Ascending aorta (tissue), 2 donors: Measurements from ENCODE around the gene MVB12A. TPM values are rescaled to one million over a fixed set of nuclear protein-coding genes. Genes with fewer than 3 reads are reported as not detected.

Source experiments
- DNase-seq, 2 donors: peaks; one replicate each; pipeline ENCODE4 v3.0.0-alpha.2; 2019; ENCODE audit warnings: low spot score in 2 of 2
- H3K27ac ChIP-seq, 2 donors: fragments of 200-600 bp; sonication (generic); one replicate each; pipeline ENCODE4 v1.5.1; 2016 to 2017; ENCODE audit warnings: mild to moderate bottlenecking in 1 of 2
- H3K27me3 ChIP-seq: fragments of 200-600 bp; sonication (generic); one replicate; pipeline ENCODE4 v1.5.1; 2017
- H3K36me3 ChIP-seq, 2 donors: fragments of 200-600 bp; sonication (generic); one replicate each; pipeline ENCODE4 v1.5.1; 2016
- H3K4me1 ChIP-seq, 2 donors: fragments of 200-600 bp; sonication (generic); one replicate each; pipeline ENCODE4 v1.5.1; 2016 to 2017; ENCODE audit warnings: mild to moderate bottlenecking in 1 of 2
- H3K4me3 ChIP-seq, 2 donors: fragments of 200-600 bp; sonication (generic); one replicate each; pipeline ENCODE4 v1.5.1; 2016 to 2017; ENCODE audit warnings: mild to moderate bottlenecking in 1 of 2
- H3K9me3 ChIP-seq, 2 donors: fragments of 200-600 bp; sonication (generic); one replicate each; pipeline ENCODE4 v1.5.1; 2016
- CTCF ChIP-seq, 3 experiments: fragments of 200-600 bp in 2 of 3; fragments of 450-650 bp in 1 of 3; sonication (generic) in 2 of 3; IDR thresholded peaks; one replicate each; pipeline ENCODE4 v1.5.1; 2016 to 2019; ENCODE audit warnings: antibody characterized with exemption in 3 of 3, mild to moderate bottlenecking in 1 of 3, moderate library complexity in 1 of 3
- intact Hi-C: fragments of 100-400 bp; cut with DNase I; formaldehyde crosslinking; loops from one replicate; pipeline ENCODE4 v1.15.1; 2023
- total RNA-seq: library from RNA; depleted of rRNA; stranded (reverse); fragments of >200 nt; gene quantifications from one replicate; pipeline ENCODE4 v1.1.0, GENCODE V29; 2016

The MVB12A gene
- total RNA-seq, 1 donor from 2014 or later = 49.6 TPM

- Histone ChIP-seq H3K36me3 (no peaks in the 10 kb centered on the region), H3K4me1 (peaks cover 4 to 6% of the 10 kb centered on the region in 2 donors), H3K9me3 (peaks cover 0 to 3% of the 10 kb centered on the region in 2 donors), H3K27me3 (no peaks in the 10 kb centered on the region), H3K4me3 (peak overlapping the region; percentile 45 to 71), H3K27ac (no peak overlapping the region)
- TF ChIP-seq CTCF (IDR thresholded peaks at IDR 0.05) = no peak
- intact Hi-C loops = loop anchor here (1.0 to 2.0 kb wide), 5 partner anchors 28 to 99 kb away; partner anchors contain the start of gene GTPBP3
- no peak for DNase-seq
These were observed 28.3 kb upstream of the MVB12A start for GRCh38 chr19:17391371-17392151.

GRCh38 chr19:17393002-17393401, 26.8 kb upstream of the MVB12A start:
- Histone ChIP-seq H3K4me3 (no peak overlapping the region), H3K9me3 (peaks cover 0 to 3% of the 10 kb centered on the region in 2 donors), H3K4me1 (peaks cover 4 to 6% of the 10 kb centered on the region in 2 donors), H3K27ac (no peak overlapping the region), H3K27me3 (no peaks in the 10 kb centered on the region), H3K36me3 (no peaks in the 10 kb centered on the region)
- DNase-seq = no peak
- intact Hi-C loops = no loop called here
- TF ChIP-seq CTCF (IDR thresholded peaks at IDR 0.05) = no peak

GRCh38 chr19:17393914-17394313, 25.9 kb upstream of the MVB12A start, which contains the start of gene CCDC194:
TSS of gene CCDC194 (minus strand) at chr19:17394196. CDS start at chr19:17394158, 38 bp downstream.
- peaks cover 0 to 2% of the 10 kb centered on the region in 2 donors for H3K36me3 ChIP-seq
- DNase-seq = no peak
- no peak within 1 kb of the TSS for H3K27ac ChIP-seq
- intact Hi-C loops = no loop called here
- peaks cover 4 to 6% of the 10 kb centered on the region in 2 donors for H3K4me1 ChIP-seq
- no peak for TF ChIP-seq CTCF (IDR thresholded peaks at IDR 0.05)
- H3K9me3 ChIP-seq = peaks cover 0 to 3% of the 10 kb centered on the region in 2 donors
- no peaks in the 10 kb centered on the region for H3K27me3 ChIP-seq
- no peak within 1 kb of the TSS for H3K4me3 ChIP-seq

GRCh38 chr19:17394891-17395415, 24.9 kb upstream of the MVB12A start:
- intact Hi-C loops = no loop called here
- Histone ChIP-seq H3K36me3 (peaks cover 0 to 2% of the 10 kb centered on the region in 2 donors), H3K27ac (no peak overlapping the region), H3K4me3 (no peak overlapping the region), H3K9me3 (no peaks in the 10 kb centered on the region), H3K4me1 (peaks cover 4 to 6% of the 10 kb centered on the region in 2 donors), H3K27me3 (no peaks in the 10 kb centered on the region)
- DNase-seq = no peak
- peak; percentile 39 to 52 (median 48) for TF ChIP-seq CTCF (IDR thresholded peaks at IDR 0.05)

GRCh38 chr19:17398902-17399527, 20.8 kb upstream of the MVB12A start:
- H3K27ac ChIP-seq = no peak overlapping the region
- no peaks in the 10 kb centered on the region for H3K27me3 ChIP-seq
- no peaks in the 10 kb centered on the region for H3K4me1 ChIP-seq
- no peaks in the 10 kb centered on the region for H3K9me3 ChIP-seq
- H3K4me3 ChIP-seq = no peak overlapping the region
- peaks cover 0 to 6% of the 10 kb centered on the region in 2 donors for H3K36me3 ChIP-seq
- no peak for TF ChIP-seq CTCF (IDR thresholded peaks at IDR 0.05)
- no peak for DNase-seq
- intact Hi-C loops = no loop called here
